ENCODE measurements around the gene CKAP2L.

Gene CKAP2L

DNA sequence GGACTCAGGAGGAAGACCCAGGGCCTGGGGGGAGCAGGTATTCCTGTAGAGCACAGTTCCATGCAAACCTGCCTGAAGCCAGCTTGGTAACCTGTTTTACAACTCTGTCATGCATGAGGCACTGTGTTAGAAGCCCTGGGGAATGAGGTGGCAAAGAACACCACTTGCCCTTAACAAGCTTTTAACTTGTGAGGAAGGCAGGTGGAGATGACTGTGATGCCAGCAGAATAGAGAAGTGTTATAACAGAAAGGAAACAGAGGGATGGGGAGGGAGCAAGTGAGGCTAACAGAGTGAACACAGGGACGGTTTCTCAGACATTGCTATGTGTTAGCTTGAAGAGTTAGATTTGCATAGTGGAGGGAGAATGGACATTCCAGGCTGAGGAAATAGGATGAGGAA lies 31.4 kb upstream of the CKAP2L start:
- no peak overlapping the region for H2AFZ ChIP-seq (ENCODE audit: low read length)
- H3K4me2 ChIP-seq (ENCODE audit: low read depth, low read length), result no peak overlapping the region
- no peak overlapping the region for H3K4me3 ChIP-seq (ENCODE audit: low read length)
- TF ChIP-seq CTCF (IDR thresholded peaks at IDR 0.05; ENCODE audit: low read length) (no peak), EZH2 (optimal IDR thresholded peaks at IDR 0.05; ENCODE audit: low read depth, low read length) (no peak), EZH2phosphoT487 (IDR thresholded peaks at IDR 0.05; ENCODE audit: low read length) (no peak)
- no peaks in the 10 kb centered on the region for H3K9me3 ChIP-seq (replicated peaks; ENCODE audit: insufficient read depth, low read length)
- no peaks in the 10 kb centered on the region for H4K20me1 ChIP-seq (ENCODE audit: insufficient read depth, low read length)
- no peak for DNase-seq
- no peaks in the 10 kb centered on the region for H3K36me3 ChIP-seq (replicated peaks; ENCODE audit: insufficient read depth, low read length)
- H3K27me3 ChIP-seq (replicated peaks; ENCODE audit: insufficient read depth, low read length), result no peaks in the 10 kb centered on the region
- H3K79me2 ChIP-seq (ENCODE audit: low read length), result no peaks in the 10 kb centered on the region
- H3K9me2 ChIP-seq (replicated peaks; ENCODE audit: insufficient read depth, low read length), result no peaks in the 10 kb centered on the region
- H3K27ac ChIP-seq (ENCODE audit: low read length), result no peak overlapping the region
- no peaks in the 10 kb centered on the region for H3K4me1 ChIP-seq (ENCODE audit: low read length)
- H3K9ac ChIP-seq (ENCODE audit: low read length), result no peak overlapping the region
- H3F3A ChIP-seq (ENCODE audit: insufficient read depth, low read length), result no peaks in the 10 kb centered on the region

- no peak for DNase-seq
- no peaks in the 10 kb centered on the region for H3K4me1 ChIP-seq (ENCODE audit: low read length)
- no peak overlapping the region for H3K4me3 ChIP-seq (ENCODE audit: low read length)
- H3K4me2 ChIP-seq (ENCODE audit: low read depth, low read length), result no peak overlapping the region
- H3K9ac ChIP-seq (ENCODE audit: low read length), result no peak overlapping the region
- H3K9me3 ChIP-seq (replicated peaks; ENCODE audit: insufficient read depth, low read length), result no peaks in the 10 kb centered on the region
- H3K9me2 ChIP-seq (replicated peaks; ENCODE audit: insufficient read depth, low read length), result no peaks in the 10 kb centered on the region
- H3K27me3 ChIP-seq (replicated peaks; ENCODE audit: insufficient read depth, low read length), result no peaks in the 10 kb centered on the region
- H3F3A ChIP-seq (ENCODE audit: insufficient read depth, low read length), result no peaks in the 10 kb centered on the region
- TF ChIP-seq EZH2phosphoT487 (IDR thresholded peaks at IDR 0.05; ENCODE audit: low read length) (no peak), EZH2 (optimal IDR thresholded peaks at IDR 0.05; ENCODE audit: low read depth, low read length) (no peak), CTCF (IDR thresholded peaks at IDR 0.05; ENCODE audit: low read length) (no peak)
- no peaks in the 10 kb centered on the region for H3K79me2 ChIP-seq (ENCODE audit: low read length)
- H3K36me3 ChIP-seq (replicated peaks; ENCODE audit: insufficient read depth, low read length), result no peaks in the 10 kb centered on the region
- no peaks in the 10 kb centered on the region for H4K20me1 ChIP-seq (ENCODE audit: insufficient read depth, low read length)
- H3K27ac ChIP-seq (ENCODE audit: low read length), result no peak overlapping the region
- no peak overlapping the region for H2AFZ ChIP-seq (ENCODE audit: low read length)
These were observed 30.4 kb upstream of the CKAP2L start for GRCh38 chr2:112794841-112795240.

DNA sequence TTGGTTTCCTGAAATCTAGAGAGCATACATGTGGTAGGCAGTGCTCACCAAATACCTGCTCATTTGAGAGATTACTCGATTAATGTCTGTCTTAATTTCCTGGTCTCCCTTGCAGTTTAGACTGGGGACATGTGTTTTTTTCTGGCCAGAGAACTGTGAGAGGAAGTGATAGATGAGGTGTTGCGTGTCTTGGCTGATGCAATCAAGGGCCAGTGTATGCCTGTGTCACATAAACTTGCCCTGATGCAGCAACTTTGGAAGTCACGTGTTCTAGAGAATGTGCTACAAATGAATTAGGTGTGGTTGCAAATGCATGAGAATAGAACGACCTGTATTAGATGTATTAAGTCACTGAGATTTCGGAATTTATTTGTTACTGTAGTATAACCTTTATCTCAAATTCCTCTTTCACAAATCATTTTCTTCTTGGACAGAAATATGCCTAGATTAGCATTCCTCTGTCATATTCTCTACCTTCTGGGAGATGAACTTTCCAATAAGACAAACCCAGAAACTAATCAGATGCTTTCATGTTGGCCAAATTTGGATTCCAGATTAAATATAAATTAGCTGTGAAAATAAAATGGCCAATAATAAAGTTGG lies 29.8 kb upstream of the CKAP2L start:
- Histone ChIP-seq H3K79me2 (ENCODE audit: low read length) (no peaks in the 10 kb centered on the region), H4K20me1 (ENCODE audit: insufficient read depth, low read length) (no peaks in the 10 kb centered on the region), H3F3A (ENCODE audit: insufficient read depth, low read length) (no peaks in the 10 kb centered on the region), H3K9ac (ENCODE audit: low read length) (no peak overlapping the region), H3K9me2 (replicated peaks; ENCODE audit: insufficient read depth, low read length) (no peaks in the 10 kb centered on the region), H3K4me2 (ENCODE audit: low read depth, low read length) (no peak overlapping the region), H3K27ac (ENCODE audit: low read length) (no peak overlapping the region), H3K9me3 (replicated peaks; ENCODE audit: insufficient read depth, low read length) (no peaks in the 10 kb centered on the region), H2AFZ (ENCODE audit: low read length) (no peak overlapping the region), H3K4me3 (ENCODE audit: low read length) (no peak overlapping the region), H3K27me3 (replicated peaks; ENCODE audit: insufficient read depth, low read length) (no peaks in the 10 kb centered on the region), H3K36me3 (replicated peaks; ENCODE audit: insufficient read depth, low read length) (no peaks in the 10 kb centered on the region), H3K4me1 (ENCODE audit: low read length) (no peaks in the 10 kb centered on the region)
- TF ChIP-seq EZH2phosphoT487 (IDR thresholded peaks at IDR 0.05; ENCODE audit: low read length), result no peak
- no peak for TF ChIP-seq CTCF (IDR thresholded peaks at IDR 0.05; ENCODE audit: low read length)
- no peak for TF ChIP-seq EZH2 (optimal IDR thresholded peaks at IDR 0.05; ENCODE audit: low read depth, low read length)
- no peak for DNase-seq

Measured in MM.1S (cell line).